ENCODE measurements around the gene ERC2.

ERC2 gene

DNA sequence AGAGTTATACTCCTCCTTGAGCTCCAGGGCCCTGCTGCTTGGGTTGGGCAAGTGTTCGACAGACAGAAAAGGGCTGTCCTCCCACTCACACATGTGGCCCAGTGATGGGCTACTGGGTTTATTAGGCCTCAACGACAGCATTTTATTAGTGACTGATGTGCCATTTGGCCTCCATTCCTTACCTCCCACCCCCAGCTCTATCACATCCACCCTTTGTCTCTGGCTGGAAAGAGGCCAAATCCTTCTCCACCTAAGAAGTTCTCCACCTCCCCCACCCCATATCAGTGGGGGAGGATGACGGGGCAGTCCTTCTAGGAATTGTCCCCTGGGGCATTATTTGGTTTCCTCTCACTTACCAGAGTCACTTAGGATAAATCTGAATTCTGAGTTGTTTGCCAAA is 924.0 kb downstream of the ERC2 start:
- DNase-seq = no peak

DNA sequence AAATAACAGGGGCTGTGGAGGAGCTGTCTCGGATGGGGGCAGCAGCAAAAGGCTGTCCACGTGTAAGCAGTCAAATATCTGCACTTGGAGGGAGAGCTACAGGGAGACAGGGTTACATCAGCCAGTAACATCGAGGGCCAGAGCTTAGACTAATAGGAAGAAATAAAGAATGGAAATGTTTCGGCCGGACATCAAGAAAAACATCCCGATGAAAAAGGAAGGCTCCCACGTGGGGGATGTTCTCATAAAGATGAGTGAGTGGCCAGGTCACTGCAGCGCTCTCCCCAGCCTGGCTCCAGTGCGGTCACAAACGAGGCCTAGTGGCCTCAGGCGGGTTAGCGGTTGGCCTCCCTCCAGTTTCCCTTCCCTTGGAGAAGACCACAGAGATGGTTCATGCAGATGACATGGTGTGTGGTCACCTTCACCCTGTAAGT is 925.1 kb downstream of the ERC2 start:
- DNase-seq = no peak

DNA sequence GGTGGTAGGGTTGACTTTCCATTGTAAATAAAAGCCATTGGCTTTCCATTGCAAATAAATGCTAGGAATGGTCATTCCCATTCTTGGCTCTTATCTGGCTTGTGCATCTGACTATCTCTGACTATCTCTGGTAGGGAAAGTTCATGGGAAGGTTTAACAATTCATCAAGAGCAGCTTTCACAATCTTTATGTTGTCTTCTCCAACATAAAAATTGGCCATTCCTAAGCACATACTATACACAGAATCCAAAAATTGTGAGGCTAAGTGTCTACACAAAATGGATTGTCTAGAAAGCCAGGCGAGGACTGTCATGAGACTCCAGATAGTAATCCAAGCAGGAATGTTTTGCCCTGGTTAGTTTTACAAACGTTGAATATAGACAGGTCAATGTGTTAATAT is 926.8 kb downstream of the ERC2 start:
- DNase-seq = no peak

DNA sequence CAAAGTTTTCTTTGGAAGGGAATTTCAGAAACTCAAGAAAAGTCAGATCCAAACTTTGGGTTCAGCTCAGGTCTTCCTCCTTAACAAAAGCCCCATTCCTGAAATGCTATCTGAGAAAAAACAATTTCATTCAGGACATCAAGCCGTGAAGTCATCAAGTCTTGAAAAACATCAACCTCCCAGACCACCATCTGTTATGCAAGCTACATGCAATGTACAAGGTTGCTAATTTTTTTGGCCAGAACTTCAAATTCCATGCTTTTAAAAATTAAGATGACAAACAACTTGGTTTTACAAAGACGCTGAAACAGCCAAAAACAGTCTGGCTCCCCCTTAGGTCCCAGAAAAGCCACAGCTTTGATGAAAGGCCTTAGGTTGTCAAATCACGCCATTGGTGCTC is 927.3 kb downstream of the ERC2 start:
- no peak for DNase-seq

DNA sequence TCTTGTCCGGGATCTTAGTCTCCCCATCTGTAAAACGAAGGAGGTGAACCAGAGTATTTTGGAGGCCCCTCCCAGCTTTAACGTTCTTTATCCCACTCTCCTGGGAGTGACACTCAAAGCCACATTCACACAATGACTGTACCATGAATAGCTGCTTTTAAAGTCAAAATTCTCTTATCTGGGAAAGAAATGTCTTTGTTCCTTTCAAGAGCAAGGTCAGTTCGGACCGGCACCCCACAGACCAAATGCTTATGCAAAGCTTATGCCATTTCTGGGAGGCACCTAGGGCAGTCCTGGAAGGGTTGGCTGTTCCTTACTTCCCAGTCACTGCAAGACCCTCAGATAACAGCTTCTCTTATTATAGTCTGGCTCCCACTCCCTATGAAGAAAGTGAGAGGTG is 927.7 kb downstream of the ERC2 start:
- DNase-seq = no peak

DNA sequence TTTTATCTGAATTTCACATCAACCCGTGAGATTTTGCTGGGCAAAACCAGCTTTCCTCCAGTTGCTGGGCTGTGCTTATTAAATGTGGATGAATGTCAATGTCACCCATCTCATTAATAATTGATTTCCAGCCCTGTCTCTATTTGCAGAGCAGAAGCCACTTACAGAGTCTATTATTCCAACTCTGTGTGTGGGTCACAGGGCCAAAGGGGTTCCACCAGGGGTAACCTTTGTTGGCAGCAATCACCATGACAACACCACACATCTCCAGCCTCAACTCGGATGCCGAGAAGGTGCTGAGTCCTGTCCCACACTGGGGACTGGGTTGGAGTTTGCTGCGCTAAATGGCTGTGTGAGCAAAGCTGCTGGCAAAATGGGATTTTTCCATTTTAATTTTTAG is 930.1 kb downstream of the ERC2 start:
- no peak for DNase-seq

DNA sequence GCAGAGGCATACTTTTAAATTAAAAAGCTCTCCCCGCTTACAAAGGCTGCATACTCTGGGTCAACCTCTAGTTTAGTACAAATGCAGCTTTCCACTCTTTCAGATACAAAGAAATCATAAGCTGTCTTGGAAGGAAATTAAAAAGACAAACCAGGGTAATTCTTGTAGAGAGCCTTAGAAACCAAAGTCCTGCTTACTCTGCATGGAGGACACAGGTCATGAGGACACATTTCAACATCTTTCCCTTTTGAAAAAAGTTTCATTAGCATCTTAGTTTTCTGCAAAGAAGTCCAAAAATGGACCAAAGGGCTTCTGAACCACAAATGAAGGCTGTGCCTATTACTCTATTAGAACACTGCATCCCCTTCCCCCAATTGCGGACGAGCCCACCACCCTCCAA is 930.7 kb downstream of the ERC2 start:
- no peak for DNase-seq

DNA sequence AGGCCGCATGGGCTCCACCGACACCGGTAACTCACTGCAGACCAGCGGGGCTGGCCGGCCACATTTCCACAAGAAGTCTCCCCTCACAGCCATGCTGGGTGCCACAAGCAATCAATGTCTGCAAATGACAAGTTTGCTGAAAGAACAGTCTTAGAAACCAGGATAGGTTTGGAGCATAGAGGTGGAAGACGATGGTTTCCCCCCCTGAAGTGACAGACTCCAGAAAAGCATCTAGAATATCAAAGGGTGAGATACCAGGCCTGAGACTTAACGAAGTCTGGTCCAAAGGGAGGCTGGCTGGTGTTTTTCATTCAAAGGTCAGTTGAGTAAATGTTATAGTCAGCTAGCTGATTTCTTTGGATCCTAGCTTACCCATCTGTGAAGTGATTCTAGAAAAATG is 931.1 kb downstream of the ERC2 start:
- no peak for DNase-seq

DNA sequence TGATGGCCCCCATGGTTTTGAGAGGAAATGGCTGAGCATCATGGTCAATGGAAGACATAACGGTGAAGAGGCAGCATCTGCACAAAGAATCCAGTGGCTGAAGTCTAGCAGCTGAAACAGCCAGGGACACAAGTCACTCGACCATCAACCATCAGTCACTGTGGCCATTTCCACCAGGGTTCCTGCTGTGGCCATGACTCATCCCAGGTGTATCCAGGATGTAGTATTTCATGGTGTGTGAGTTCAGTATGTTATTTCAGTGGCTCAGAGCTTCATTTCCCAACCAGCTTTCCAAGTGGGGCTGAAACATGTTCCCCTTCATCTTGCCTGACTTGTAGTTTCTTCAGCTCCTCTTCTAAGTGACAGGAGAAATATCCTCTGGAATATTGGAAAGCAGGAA is 933.4 kb downstream of the ERC2 start:
- DNase-seq = no peak

DNA sequence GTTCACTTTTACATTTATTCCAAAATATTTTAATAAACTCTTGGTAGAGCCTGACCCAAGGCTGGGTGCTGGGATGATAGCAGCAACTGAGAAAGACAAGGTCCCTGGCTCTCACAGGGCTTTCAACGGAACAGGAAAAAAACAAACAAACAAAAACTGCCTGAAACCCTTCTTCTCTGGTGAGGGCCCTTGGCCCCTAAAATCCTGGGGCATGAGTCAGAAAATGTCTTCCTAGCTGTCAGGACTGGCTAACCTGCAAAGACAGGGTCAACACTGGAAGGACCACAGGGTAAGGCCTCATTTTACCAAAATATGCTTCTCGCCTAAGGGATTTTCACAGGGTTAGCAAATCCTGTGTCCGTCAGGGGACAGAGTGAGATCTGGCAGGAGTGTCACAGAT is 935.5 kb downstream of the ERC2 start:
- no peak for DNase-seq

DNA sequence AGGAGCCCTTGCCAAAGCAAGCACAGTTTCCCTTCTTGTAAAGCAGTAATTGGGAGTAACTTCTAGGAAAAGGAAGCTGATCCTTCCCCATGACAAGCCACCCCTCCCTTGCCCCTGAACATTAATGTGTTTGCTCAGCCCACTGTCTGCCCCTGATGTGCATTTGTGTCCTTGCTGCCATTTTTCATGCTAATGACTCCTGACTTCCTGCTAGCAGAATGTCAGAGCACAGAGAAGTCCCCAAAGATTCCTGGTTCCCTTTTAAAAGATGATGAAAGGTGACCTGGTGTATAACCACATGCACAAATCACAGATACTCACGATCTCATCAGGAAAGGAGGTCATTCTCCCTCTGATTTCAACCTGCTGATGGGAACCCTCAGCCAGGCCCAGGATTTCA is 936.9 kb downstream of the ERC2 start:
- DNase-seq = no peak

DNA sequence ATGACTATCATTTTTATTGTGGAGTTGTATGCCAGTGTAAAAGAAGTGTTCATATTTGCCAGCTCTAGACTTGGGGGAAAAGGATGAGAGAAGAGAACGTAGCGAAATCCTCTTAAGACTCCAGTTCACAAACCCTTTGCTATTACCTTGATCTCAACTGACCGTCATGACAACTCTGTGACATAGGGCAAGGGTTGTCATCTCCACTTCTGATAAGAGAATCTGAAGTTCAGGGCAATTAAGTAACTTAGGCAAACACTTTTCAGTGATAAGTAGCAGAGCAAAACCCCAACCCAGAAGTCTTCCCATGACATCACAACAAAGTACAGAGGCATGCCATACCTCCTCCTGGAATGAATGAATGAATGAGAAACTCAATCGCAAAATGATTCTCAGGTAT is 940.9 kb downstream of the ERC2 start:
- no peak for DNase-seq

DNA sequence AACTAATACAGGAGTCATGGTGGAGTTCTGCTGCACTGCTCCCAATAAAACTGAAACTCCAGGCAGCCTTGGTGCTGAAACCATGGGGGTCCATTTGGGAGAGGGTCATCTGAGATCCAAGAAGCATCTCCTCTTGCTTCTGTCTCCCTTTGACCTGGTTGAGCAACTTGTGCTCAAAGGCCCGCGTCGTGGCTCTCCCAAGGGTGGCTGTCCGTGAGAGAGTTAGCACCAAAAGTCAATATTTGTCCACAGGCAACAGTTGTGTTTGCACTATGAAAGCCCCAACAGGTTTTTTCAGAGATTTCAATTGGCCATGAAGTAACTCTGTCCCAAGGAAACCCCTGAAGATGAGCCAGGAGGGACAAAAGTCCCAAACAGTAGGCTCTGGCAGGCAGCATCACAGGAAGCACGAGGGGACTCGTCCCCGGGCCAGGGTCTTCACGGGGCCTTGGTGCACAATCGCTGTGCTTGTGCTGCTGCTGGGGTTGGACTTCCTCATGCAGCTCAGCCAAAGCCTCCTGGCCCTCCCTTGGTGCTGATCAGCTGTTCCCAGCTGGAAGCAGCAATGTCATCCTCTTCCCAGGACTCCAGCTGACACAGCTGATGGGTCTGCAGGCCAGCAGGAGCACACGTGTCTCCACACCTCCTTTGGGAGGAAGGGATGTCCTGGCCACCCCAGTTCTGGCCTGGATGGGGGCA is 941.8 kb downstream of the ERC2 start:
- no peak for DNase-seq

DNA sequence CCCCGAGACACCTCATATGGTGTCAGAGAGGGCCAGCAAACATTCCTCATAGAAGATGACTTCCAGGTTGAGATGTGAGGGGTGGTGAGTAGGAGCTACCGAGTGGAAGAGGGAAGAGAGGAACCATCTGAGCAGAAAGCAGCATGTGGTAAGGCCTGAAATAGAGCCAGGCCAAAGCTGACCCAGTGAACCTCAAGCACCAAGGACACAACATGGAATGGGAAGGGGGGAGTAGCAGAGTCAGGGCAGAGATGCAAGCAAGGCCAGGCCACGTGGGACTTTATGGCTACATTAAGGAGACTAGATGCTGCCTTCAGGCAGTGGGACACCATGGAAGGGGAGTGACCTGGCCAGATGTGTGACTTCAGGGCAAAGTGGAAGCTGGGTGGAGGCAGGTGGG is 942.8 kb downstream of the ERC2 start:
- no peak for DNase-seq

DNA sequence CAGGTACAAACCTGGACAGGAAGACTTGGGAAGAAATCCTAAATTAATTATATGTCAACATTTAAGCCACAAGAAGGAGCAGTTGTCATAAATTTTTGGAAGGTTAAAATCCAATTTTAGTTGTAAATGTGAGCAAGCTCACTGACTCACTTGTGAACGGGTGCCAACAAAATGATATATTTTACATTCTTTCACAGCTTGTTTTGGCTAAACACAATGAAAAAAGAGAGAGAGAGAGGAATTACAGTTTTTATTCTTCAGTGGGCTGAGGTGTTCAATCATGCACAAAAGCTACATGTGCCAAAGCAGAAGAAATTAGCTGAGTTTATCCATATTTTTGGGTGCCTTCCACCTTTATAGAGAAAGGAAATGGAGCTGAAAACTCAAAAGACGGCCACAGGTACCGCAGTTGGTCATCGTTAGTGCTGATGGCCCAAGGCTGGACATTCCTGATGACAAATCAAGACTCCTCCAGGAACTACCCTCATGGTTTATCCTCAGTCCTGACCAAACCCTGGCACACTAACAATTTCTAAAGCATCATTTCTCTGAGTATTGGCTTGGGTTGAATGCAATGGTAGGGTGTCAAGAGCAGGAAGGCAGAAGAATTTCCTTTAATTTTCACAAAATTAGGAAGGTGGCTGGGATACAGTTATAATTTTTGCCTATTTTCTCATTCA is 943.6 kb downstream of the ERC2 start:
- no peak for DNase-seq

DNA sequence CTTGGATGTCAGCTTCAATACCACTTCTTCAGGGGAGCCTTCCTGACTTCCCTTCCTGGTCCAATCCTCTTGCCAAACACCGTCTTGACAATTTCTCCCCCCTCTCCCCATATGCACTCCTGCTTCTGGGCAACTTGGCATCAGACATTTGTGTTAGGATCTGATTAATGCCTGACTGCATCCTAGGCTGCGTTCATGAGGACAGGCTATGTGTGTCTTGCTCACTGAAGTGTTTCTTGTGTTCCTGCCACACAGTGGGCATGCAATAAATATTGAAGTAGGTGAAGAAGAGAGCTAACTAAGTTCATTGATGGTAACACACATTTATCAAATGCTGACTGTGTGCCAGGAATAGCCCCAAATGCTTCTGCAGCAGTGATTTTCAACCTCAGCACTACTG is 944.8 kb downstream of the ERC2 start:
- no peak for DNase-seq

DNA sequence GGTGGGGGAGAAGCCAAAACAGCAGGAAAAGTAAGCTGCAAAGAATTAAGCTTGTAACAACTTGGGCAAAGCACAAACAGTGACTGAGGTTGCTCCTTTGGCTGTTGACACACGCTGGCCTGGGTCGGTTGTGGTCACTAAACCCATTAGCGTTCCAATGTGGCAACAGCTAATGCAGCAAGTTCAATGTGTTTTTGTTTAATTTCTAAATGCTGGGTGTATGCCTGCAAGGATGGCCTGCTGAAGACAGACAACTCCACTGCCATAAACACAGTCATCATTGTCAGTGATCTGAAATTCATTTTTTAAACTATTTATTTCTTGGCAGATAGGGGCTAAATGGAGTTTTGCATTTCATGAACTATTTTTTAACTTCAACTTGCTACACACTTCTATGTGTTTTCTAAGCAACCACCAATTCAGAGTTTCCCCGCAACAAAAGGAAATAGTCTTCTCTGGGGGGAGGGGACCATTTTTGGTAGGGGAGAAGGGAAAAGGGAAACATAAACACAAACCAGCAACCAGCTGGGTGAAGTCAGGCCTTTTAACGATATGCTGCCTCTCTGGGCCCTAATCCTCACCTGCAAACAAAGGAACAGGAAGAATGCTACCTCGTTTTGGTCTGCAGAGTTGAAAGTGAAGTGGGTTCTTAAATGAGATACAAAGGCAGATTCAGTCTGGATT is 946.4 kb downstream of the ERC2 start:
- no peak for DNase-seq

DNA sequence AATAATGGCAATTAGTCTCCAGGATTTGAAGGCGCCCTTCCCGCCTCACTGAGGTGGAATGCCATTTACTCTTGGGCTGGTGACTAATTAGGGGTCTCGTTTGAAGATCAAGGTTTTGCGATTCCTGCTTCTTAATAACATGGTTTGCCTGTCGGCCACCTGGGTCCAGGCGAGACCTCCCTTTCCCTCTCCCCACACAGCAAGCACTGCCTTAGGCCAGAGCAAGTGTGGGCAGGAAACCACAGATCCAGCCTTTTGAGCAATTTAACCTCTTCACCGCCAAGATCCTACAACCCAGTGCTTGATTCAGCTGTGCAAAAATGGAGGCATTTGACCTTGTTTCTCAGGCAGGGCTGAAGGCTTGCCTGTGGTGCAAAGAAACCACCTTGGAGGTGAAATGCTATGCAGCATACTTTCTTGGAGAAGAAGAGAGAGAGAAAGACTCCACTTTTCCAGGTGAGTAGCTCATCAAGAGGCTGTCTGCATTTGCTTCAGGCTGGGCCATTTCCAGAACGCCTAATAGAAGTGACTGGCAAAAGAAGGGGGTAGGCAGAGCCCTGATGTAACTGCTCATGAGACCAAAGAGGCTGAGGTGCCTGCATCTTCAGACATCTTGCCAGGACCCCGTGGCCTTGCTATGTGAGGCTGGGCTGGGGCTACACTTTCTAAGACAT is 947.1 kb downstream of the ERC2 start:
- no peak for DNase-seq

DNA sequence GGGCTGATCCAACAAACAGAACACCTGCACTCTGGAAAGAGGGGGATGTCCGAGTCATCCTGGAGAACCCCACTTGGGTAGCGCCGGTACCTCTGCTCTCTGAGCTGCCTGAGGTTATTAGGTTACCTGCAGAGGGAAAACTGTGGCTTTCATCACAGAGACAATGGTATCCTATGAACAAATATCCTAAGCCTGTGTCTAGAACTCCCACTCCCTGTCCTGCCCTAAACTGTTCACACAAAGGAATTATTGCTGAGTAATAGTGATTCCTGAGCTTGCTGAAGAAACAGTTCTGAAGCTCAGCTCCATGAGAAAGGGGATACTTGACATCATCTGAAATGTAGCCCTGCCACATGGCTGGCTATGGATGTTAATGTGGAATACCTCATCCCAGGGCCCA is 949.2 kb downstream of the ERC2 start:
- no peak for DNase-seq

DNA sequence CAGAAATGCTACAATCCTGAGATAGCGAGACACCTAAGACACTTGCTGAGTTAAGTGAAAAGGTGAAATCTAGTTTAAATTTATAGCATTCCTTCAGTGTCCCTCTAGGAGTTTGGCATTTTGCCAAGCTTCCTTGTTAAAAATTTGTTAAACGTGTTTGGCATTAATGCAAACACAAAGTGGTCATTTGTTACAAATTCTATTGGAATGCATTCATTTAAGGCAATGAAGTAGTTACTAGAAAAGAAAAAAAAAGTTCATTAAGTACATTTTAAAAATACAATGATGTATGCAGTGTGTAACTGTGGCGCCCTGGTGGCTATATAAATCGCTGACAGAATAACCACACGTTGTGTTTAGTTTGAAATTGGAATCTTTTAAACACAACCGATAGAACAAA is 949.8 kb downstream of the ERC2 start:
- no peak for DNase-seq

DNA sequence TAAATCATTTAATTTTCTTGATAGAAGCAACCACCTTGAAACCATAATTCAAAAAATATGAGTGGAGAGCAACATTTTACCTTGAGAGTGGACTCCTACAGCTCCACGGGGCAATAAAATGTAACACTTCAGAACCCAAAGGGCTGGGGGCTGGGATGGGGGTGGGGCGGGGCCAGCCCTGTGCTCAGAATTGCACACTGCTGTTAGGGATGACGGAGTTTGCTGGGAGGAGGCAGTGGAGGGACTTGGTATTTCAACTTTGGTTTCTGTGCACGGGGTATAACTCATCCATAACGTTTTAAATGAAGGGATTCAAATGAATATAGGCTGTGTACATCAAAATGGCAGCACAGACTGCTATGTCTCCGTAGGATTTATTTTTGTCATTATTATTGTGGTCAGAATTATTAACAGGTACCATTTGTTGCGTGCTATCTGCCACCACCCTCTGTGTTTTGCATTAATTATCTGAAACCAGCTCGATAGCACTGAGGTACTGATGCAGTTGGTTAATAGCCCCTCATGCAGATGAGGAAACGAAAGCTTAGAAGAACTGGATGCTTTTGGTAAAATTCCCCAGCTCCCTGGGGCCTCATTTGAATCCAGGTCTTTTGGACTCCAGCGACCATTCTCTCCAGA is 951.8 kb downstream of the ERC2 start:
- DNase-seq = no peak
